Ishikawa (cell line): ENCODE measurements around the gene GTF2A1L.

Experiments
- CEBPB ChIP-seq: IDR thresholded peaks from 2 replicates; pipeline ENCODE4 v1.6.1; 2012
- CREB1 ChIP-seq: IDR thresholded peaks from 2 replicates; pipeline ENCODE4 v1.6.1; 2012; ENCODE audit warnings: low read depth
- EP300 ChIP-seq: IDR thresholded peaks from 2 replicates; pipeline ENCODE4 v1.6.1; 2012; ENCODE audit warnings: borderline replicate concordance
- FOXM1 ChIP-seq: IDR thresholded peaks from 2 replicates; pipeline ENCODE4 v1.6.1; 2012; ENCODE audit warnings: low read depth, borderline replicate concordance
- MAX ChIP-seq: IDR thresholded peaks from 2 replicates; pipeline ENCODE4 v1.6.1; 2012
- NFIC ChIP-seq: IDR thresholded peaks from 2 replicates; pipeline ENCODE4 v1.6.1; 2012
- RAD21 ChIP-seq: IDR thresholded peaks from 2 replicates; pipeline ENCODE4 v1.6.1; 2012; ENCODE audit warnings: low read depth
- REST ChIP-seq: IDR thresholded peaks from 2 replicates; pipeline ENCODE4 v1.6.1; 2012; ENCODE audit warnings: low read depth, mild to moderate bottlenecking
- TAF1 ChIP-seq: IDR thresholded peaks from 2 replicates; pipeline ENCODE4 v1.6.1; 2012; ENCODE audit warnings: low read depth, mild to moderate bottlenecking
- TCF12 ChIP-seq: IDR thresholded peaks from 2 replicates; pipeline ENCODE4 v1.6.1; 2012; ENCODE audit warnings: low read depth
- TEAD4 ChIP-seq: IDR thresholded peaks from 2 replicates; pipeline ENCODE4 v1.6.1; 2012
- USF1 ChIP-seq: IDR thresholded peaks from 2 replicates; pipeline ENCODE4 v1.6.1; 2012
- YY1 ChIP-seq: IDR thresholded peaks from 2 replicates; pipeline ENCODE4 v1.6.1; 2012; ENCODE audit warnings: low read depth
- ZBTB7A ChIP-seq: IDR thresholded peaks from 2 replicates; pipeline ENCODE4 v1.6.1; 2012; ENCODE audit warnings: low read depth

GTF2A1L gene

GRCh38 chr2:48605482-48606175, 12.0 kb upstream of the GTF2A1L start:
- no peak for TF ChIP-seq RAD21
- no peak for TF ChIP-seq EP300
- no peak for TF ChIP-seq YY1
- TF ChIP-seq TCF12: no peak
- TF ChIP-seq USF1: no peak
- no peak for TF ChIP-seq NFIC
- no peak for TF ChIP-seq CREB1
- no peak for TF ChIP-seq TAF1
- TF ChIP-seq REST: no peak
- TF ChIP-seq FOXM1: no peak

GRCh38 chr2:48607307-48608014, 10.2 kb upstream of the GTF2A1L start:
- TF ChIP-seq RAD21 (no peak), NFIC (0 out of 2 replicates have a peak, but pooled peaks have one; percentile 23)

GRCh38 chr2:48613211-48613610, 4.4 kb upstream of the GTF2A1L start:
- TF ChIP-seq FOXM1: no peak
- TF ChIP-seq RAD21: no peak
- TF ChIP-seq TCF12: no peak
- no peak for TF ChIP-seq TAF1
- no peak for TF ChIP-seq MAX
- no peak for TF ChIP-seq NFIC
- TF ChIP-seq ZBTB7A: no peak
- no peak for TF ChIP-seq REST
- TF ChIP-seq USF1: no peak
- TF ChIP-seq CREB1: no peak
- no peak for TF ChIP-seq EP300
- TF ChIP-seq TEAD4: no peak
- TF ChIP-seq YY1: no peak

GRCh38 chr2:48619526-48619925, 1.9 kb downstream of the GTF2A1L start:
- TF ChIP-seq CREB1: no peak
- no peak for TF ChIP-seq NFIC
- TF ChIP-seq FOXM1: no peak
- no peak for TF ChIP-seq TCF12
- no peak for TF ChIP-seq ZBTB7A
- TF ChIP-seq CEBPB: no peak
- TF ChIP-seq TAF1: no peak

GRCh38 chr2:48620604-48621003, 2.9 kb downstream of the GTF2A1L start:
- TF ChIP-seq TAF1: no peak
- TF ChIP-seq CREB1: no peak
- no peak for TF ChIP-seq MAX
- TF ChIP-seq YY1: no peak
- no peak for TF ChIP-seq REST
- TF ChIP-seq TCF12: no peak
- no peak for TF ChIP-seq ZBTB7A
- TF ChIP-seq NFIC: no peak
- no peak for TF ChIP-seq USF1
- no peak for TF ChIP-seq TEAD4
- no peak for TF ChIP-seq RAD21
- TF ChIP-seq CEBPB: no peak
